HEK293 (cell line): ENCODE measurements around the gene SUPT4H1.
A peak's percentile ranks its signal among the peaks of the same experiment; 100 is the strongest.

Experiments
- CTCF ChIA-PET: fragments of 350-600 bp; formaldehyde crosslinking; extraction: SDS; loops from one replicate; lab custom pipeline; 2021; ENCODE audit warnings: antibody characterized with exemption; lab: Yijun Ruan, JAX
- POLR2A ChIA-PET: fragments of 300-600 bp; formaldehyde crosslinking; extraction: SDS; loops from one replicate; lab custom pipeline; 2020; ENCODE audit warnings: antibody characterized with exemption, inconsistent platforms; lab: Yijun Ruan, JAX
- H3K27ac ChIP-seq: fragments of 200-500 bp; sonication (Bioruptor generic); 2 replicates; pipeline ENCODE4 v1.5.1; 2014; ENCODE audit warnings: low read depth, low read length, control low read depth, inconsistent platforms; ENCODE audit errors: extremely low read depth
- H3K36me3 ChIP-seq, 2 experiments: fragments of 200-500 bp in 1 of 2; sonication (Bioruptor generic) in 1 of 2; 1 replicate in 1 of 2; 2 replicates in 1 of 2; pipeline ENCODE4 v1.5.1; 2014 to 2017; ENCODE audit warnings: inconsistent platforms in 2 of 2, low read length in 2 of 2; ENCODE audit not compliant: control insufficient read depth in 2 of 2, insufficient read depth in 1 of 2
- H3K4me1 ChIP-seq: fragments of 200-500 bp; sonication (Bioruptor generic); 2 replicates; pipeline ENCODE4 v1.5.1; 2014; ENCODE audit warnings: mild to moderate bottlenecking, low read length, inconsistent platforms; ENCODE audit not compliant: control insufficient read depth, insufficient read depth
- H3K4me3 ChIP-seq: 2 replicates; pipeline ENCODE4 v1.5.1; 2011; ENCODE audit warnings: low read depth, mild to moderate bottlenecking, control low read depth, low read length, moderate library complexity
- H3K9me3 ChIP-seq: fragments of 200-500 bp; sonication (Bioruptor generic); 2 replicates; pipeline ENCODE4 v1.5.1; 2014; ENCODE audit warnings: low read depth, low read length, inconsistent platforms; ENCODE audit not compliant: control insufficient read depth, insufficient read depth
- BCL11B ChIP-seq: fragments of 450-650 bp; formaldehyde crosslinking; IDR thresholded peaks from 2 replicates; pipeline ENCODE4 v1.5.1; 2016; ENCODE audit warnings: low read depth, missing biosample characterization, missing genetic modification characterization
- CTCF ChIP-seq: fragments of 450-650 bp; formaldehyde crosslinking; IDR thresholded peaks from 2 replicates; pipeline ENCODE4 v1.5.1; 2016; ENCODE audit warnings: missing biosample characterization, missing genetic modification characterization
- GLIS1 ChIP-seq: fragments of 450-650 bp; formaldehyde crosslinking; IDR thresholded peaks from 2 replicates; pipeline ENCODE4 v1.5.1; 2016; ENCODE audit warnings: missing biosample characterization, missing genetic modification characterization
- SCRT2 ChIP-seq: fragments of 450-650 bp; formaldehyde crosslinking; IDR thresholded peaks from 2 replicates; pipeline ENCODE4 v1.5.1; 2016; ENCODE audit warnings: missing biosample characterization, missing genetic modification characterization
- SP7 ChIP-seq: fragments of 450-650 bp; formaldehyde crosslinking; IDR thresholded peaks from 2 replicates; pipeline ENCODE4 v1.5.1; 2016; ENCODE audit warnings: missing biosample characterization, missing genetic modification characterization
- ZBTB20 ChIP-seq: fragments of 450-650 bp; formaldehyde crosslinking; IDR thresholded peaks from 2 replicates; pipeline ENCODE4 v1.5.1; 2016; ENCODE audit warnings: missing biosample characterization, missing genetic modification characterization
- ZNF248 ChIP-seq: fragments of 450-650 bp; formaldehyde crosslinking; IDR thresholded peaks from 2 replicates; pipeline ENCODE4 v1.5.1; 2017; ENCODE audit warnings: missing biosample characterization, missing genetic modification characterization
- ZNF302 ChIP-seq: fragments of 450-650 bp; formaldehyde crosslinking; IDR thresholded peaks from 2 replicates; pipeline ENCODE4 v1.5.1; 2016; ENCODE audit warnings: missing biosample characterization, missing genetic modification characterization, low read depth
- ZNF404 ChIP-seq: fragments of 450-650 bp; formaldehyde crosslinking; IDR thresholded peaks from 2 replicates; pipeline ENCODE4 v1.5.1; 2017; ENCODE audit warnings: missing biosample characterization, missing genetic modification characterization
- ZNF600 ChIP-seq: fragments of 450-650 bp; formaldehyde crosslinking; IDR thresholded peaks from 2 replicates; pipeline ENCODE4 v1.5.1; 2016; ENCODE audit warnings: missing biosample characterization, missing genetic modification characterization
- ZNF624 ChIP-seq: fragments of 450-650 bp; formaldehyde crosslinking; IDR thresholded peaks from 2 replicates; pipeline ENCODE4 v1.5.1; 2017; ENCODE audit warnings: missing biosample characterization, missing genetic modification characterization
- ZNF654 ChIP-seq: fragments of 450-650 bp; formaldehyde crosslinking; IDR thresholded peaks from 2 replicates; pipeline ENCODE4 v1.5.1; 2016; ENCODE audit warnings: low read depth, missing biosample characterization, missing genetic modification characterization
- ZNF664 ChIP-seq: fragments of 450-650 bp; formaldehyde crosslinking; IDR thresholded peaks from 2 replicates; pipeline ENCODE4 v1.5.1; 2016; ENCODE audit warnings: missing biosample characterization, missing genetic modification characterization
- ZNF677 ChIP-seq: fragments of 450-650 bp; IDR thresholded peaks from 2 replicates; pipeline ENCODE4 v1.5.0; 2018; ENCODE audit warnings: missing biosample characterization, mild to moderate bottlenecking, missing genetic modification characterization, moderate library complexity
- ZNF76 ChIP-seq: fragments of 450-650 bp; formaldehyde crosslinking; IDR thresholded peaks from 2 replicates; pipeline ENCODE4; 2016; ENCODE audit warnings: low read depth, missing biosample characterization, missing genetic modification characterization, borderline replicate concordance
- ZNF843 ChIP-seq: fragments of 450-650 bp; formaldehyde crosslinking; IDR thresholded peaks from 2 replicates; pipeline ENCODE4 v1.5.1; 2016; ENCODE audit warnings: missing biosample characterization, missing genetic modification characterization
- ZSCAN18 ChIP-seq: fragments of 450-650 bp; formaldehyde crosslinking; IDR thresholded peaks from 2 replicates; pipeline ENCODE4 v1.5.1; 2016; ENCODE audit warnings: missing biosample characterization, missing genetic modification characterization
- ZXDB ChIP-seq: fragments of 450-650 bp; formaldehyde crosslinking; IDR thresholded peaks from 2 replicates; pipeline ENCODE4 v1.5.1; 2016; ENCODE audit warnings: missing biosample characterization, missing genetic modification characterization
- TF ChIP-seq, protein P1 (sequence below): fragments of 450-650 bp; formaldehyde crosslinking; IDR thresholded peaks from 2 replicates; pipeline ENCODE4 v1.5.1; 2016; ENCODE audit warnings: missing biosample characterization, missing genetic modification characterization, borderline replicate concordance
- TF ChIP-seq, protein P2 (sequence below): fragments of 450-650 bp; formaldehyde crosslinking; IDR thresholded peaks from 2 replicates; pipeline ENCODE4 v1.5.1; 2016; ENCODE audit warnings: missing biosample characterization, missing genetic modification characterization

Gene SUPT4H1

DNA sequence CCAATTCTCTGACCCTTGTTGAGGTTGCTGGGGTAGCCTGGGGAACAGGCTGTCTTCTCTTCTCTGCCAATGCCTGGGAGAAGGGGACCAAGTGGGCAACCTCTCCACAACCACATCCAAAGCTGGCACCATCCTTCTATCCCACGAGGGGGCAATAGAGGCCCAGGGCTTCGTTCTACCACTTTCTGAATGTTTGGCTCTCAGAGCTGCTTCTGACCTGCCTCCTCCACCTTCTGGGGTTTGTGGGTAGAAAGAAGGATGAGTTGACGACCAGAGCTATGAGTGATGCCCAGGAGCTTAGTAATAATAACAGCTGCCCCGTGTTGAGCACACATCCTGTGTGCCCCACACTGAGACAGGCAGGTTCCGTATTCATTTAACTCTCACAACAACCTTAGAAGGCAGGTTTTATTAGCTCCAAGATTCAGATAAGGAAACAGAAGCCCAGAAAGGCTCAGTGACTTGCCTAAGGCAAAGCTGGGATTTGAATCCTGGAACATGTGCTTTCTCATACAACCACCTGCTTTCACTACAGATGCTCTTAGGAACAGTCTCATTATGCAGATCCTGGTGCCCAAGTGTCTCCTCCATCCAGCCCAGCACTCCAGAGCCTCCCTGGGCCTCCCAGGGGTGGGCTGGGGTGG is 34.5 kb downstream of the SUPT4H1 start (continued):
- TF ChIP-seq ZNF248 (tag by site-specific recombination) = no peak
- peak; percentile 9; the same call in 1 of the 2 replicates for TF ChIP-seq ZNF843 (tag by site-specific recombination)
- TF ChIP-seq CTCF (tag by site-specific recombination) = peak; percentile 81
- TF ChIP-seq ZNF76 (tag by site-specific recombination) = peak; percentile 41; the same call in 1 of the 2 replicates
- TF ChIP-seq ZNF302 (tag by site-specific recombination) = no peak
- TF ChIP-seq, protein P1, sequence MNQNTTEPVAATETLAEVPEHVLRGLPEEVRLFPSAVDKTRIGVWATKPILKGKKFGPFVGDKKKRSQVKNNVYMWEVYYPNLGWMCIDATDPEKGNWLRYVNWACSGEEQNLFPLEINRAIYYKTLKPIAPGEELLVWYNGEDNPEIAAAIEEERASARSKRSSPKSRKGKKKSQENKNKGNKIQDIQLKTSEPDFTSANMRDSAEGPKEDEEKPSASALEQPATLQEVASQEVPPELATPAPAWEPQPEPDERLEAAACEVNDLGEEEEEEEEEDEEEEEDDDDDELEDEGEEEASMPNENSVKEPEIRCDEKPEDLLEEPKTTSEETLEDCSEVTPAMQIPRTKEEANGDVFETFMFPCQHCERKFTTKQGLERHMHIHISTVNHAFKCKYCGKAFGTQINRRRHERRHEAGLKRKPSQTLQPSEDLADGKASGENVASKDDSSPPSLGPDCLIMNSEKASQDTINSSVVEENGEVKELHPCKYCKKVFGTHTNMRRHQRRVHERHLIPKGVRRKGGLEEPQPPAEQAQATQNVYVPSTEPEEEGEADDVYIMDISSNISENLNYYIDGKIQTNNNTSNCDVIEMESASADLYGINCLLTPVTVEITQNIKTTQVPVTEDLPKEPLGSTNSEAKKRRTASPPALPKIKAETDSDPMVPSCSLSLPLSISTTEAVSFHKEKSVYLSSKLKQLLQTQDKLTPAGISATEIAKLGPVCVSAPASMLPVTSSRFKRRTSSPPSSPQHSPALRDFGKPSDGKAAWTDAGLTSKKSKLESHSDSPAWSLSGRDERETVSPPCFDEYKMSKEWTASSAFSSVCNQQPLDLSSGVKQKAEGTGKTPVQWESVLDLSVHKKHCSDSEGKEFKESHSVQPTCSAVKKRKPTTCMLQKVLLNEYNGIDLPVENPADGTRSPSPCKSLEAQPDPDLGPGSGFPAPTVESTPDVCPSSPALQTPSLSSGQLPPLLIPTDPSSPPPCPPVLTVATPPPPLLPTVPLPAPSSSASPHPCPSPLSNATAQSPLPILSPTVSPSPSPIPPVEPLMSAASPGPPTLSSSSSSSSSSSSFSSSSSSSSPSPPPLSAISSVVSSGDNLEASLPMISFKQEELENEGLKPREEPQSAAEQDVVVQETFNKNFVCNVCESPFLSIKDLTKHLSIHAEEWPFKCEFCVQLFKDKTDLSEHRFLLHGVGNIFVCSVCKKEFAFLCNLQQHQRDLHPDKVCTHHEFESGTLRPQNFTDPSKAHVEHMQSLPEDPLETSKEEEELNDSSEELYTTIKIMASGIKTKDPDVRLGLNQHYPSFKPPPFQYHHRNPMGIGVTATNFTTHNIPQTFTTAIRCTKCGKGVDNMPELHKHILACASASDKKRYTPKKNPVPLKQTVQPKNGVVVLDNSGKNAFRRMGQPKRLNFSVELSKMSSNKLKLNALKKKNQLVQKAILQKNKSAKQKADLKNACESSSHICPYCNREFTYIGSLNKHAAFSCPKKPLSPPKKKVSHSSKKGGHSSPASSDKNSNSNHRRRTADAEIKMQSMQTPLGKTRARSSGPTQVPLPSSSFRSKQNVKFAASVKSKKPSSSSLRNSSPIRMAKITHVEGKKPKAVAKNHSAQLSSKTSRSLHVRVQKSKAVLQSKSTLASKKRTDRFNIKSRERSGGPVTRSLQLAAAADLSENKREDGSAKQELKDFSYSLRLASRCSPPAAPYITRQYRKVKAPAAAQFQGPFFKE = no peak
- TF ChIP-seq ZNF654 (tag by site-specific recombination) = peak; percentile 77
- no peak for TF ChIP-seq ZSCAN18 (tag by site-specific recombination)
- TF ChIP-seq GLIS1 (tag by site-specific recombination) = 0 out of 2 replicates have a peak, but pooled peaks have one; percentile 27
- TF ChIP-seq ZNF624 (tag by site-specific recombination) = no peak
- TF ChIP-seq ZXDB (tag by site-specific recombination) = no peak
- no peak for TF ChIP-seq BCL11B (tag by site-specific recombination)
- peak; percentile 43; the same call in 1 of the 2 replicates for TF ChIP-seq ZNF664 (tag by site-specific recombination)
- no peak for TF ChIP-seq SCRT2 (tag by site-specific recombination)
- peak; percentile 36; the same call in 1 of the 2 replicates for TF ChIP-seq ZNF600 (tag by site-specific recombination)
- TF ChIP-seq ZBTB20 (tag by site-specific recombination) = 0 out of 2 replicates have a peak, but pooled peaks have one; percentile 37

DNA sequence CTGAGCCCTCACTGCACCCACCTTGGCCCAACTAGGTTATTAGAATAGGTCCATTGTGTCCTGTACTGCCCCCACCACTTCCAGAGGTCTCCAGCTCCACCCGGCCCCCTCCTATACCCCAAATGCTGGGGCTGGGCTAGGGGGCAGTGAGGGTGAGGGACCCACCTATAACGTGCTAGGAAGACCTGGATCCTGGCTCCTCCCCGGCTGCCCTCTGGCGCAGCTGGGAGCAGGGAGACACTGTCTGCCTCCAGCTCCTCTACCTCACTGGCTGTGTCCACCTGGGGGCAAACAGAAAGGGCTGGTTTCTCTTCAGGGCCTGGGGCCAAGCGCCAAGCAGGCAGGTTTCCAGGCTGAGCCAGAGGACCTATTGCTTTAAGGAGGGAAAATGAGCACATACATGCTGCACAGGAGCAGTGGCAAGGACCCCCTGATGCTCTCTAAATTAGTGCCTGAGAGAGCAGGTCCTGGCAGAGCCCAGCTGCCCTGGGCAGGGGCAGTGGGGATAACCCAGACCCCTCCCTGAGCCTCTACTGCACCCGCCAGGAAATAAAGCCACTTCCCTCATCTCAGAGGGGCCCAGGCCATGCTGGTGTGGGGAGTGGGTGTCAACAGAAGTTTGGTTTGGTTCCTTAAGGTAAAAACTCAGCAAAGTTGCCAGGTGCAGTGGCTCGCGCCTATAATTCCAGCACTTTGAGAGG is 35.6 kb downstream of the SUPT4H1 start:
- no peaks in the 10 kb centered on the region for H3K9me3 ChIP-seq
- H3K4me3 ChIP-seq = no peak overlapping the region
- peaks cover 9% of the 10 kb centered on the region for H3K4me1 ChIP-seq
- POLR2A ChIA-PET = interaction anchor here (1.3 to 1.6 kb wide), 2 partner anchors 101 to 131 kb away, joined by 3 to 29 read pairs; partner anchors contain the start of gene RNF43
- TF ChIP-seq ZNF404 (tag by site-specific recombination) (no peak), ZNF677 (tag by site-specific recombination) (no peak), SP7 (no peak)
- TF ChIP-seq, protein P2, sequence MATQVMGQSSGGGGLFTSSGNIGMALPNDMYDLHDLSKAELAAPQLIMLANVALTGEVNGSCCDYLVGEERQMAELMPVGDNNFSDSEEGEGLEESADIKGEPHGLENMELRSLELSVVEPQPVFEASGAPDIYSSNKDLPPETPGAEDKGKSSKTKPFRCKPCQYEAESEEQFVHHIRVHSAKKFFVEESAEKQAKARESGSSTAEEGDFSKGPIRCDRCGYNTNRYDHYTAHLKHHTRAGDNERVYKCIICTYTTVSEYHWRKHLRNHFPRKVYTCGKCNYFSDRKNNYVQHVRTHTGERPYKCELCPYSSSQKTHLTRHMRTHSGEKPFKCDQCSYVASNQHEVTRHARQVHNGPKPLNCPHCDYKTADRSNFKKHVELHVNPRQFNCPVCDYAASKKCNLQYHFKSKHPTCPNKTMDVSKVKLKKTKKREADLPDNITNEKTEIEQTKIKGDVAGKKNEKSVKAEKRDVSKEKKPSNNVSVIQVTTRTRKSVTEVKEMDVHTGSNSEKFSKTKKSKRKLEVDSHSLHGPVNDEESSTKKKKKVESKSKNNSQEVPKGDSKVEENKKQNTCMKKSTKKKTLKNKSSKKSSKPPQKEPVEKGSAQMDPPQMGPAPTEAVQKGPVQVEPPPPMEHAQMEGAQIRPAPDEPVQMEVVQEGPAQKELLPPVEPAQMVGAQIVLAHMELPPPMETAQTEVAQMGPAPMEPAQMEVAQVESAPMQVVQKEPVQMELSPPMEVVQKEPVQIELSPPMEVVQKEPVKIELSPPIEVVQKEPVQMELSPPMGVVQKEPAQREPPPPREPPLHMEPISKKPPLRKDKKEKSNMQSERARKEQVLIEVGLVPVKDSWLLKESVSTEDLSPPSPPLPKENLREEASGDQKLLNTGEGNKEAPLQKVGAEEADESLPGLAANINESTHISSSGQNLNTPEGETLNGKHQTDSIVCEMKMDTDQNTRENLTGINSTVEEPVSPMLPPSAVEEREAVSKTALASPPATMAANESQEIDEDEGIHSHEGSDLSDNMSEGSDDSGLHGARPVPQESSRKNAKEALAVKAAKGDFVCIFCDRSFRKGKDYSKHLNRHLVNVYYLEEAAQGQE (tag by site-specific recombination) = no peak
- TF ChIP-seq, all 188 proteins: peak for 0
- no peaks in the 10 kb centered on the region for H3K36me3 ChIP-seq
- CTCF ChIA-PET = interaction anchor here (0.6 to 8.0 kb wide), 34 partner anchors 7 to 907 kb away, joined by 3 to 189 read pairs (median 7); partner anchors contain the start of genes MTMR4, RNF43 and SUPT4H1
- H3K27ac ChIP-seq = no peak overlapping the region
